Astrocyte of the cerebellum (primary cell): Measurements from ENCODE around the gene SOBP.

Experiments used
- DNase-seq: peaks from one replicate; pipeline ENCODE4 v3.0.0-alpha.2; 2011; ENCODE audit warnings: low read depth
- H3K4me3 ChIP-seq: 2 replicates; pipeline ENCODE4 v1.5.1; 2011; ENCODE audit warnings: mild to moderate bottlenecking, low read depth, low read length, moderate library complexity
- in situ Hi-C: cut with HindIII; loops from 2 replicates; pipeline ENCODE4 v1.10.0; 2017; ENCODE audit warnings: low sequenced_read_pairs
- TF ChIP-seq, protein P1 (sequence below): IDR thresholded peaks from 2 replicates; pipeline ENCODE4 v1.5.1; 2012; ENCODE audit warnings: low read length, low read depth, moderate library complexity, mild to moderate bottlenecking; ENCODE audit errors: missing control alignments

SOBP gene

DNA sequence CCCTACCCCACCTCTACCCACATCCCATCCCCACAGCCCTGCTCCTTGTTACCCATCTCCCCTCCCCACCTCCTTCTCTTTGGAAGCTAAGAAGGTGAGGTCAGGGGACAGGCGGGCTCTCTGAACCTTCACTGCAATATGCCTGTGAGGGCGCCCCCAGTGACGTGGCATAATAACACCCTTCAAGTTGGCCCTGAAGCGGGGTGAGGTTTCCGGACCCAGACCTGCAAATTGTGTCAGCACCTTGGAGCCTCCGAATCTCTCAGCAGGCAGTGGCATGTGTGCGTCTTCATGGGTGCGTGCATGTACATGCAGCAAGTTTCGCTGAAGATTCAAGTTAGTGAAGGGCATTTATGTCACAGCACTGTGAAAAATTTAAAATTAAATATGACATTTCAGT is 114.6 kb downstream of the SOBP start:
- in situ Hi-C loops = no loop called here
- no peak for DNase-seq
- TF ChIP-seq, protein P1, sequence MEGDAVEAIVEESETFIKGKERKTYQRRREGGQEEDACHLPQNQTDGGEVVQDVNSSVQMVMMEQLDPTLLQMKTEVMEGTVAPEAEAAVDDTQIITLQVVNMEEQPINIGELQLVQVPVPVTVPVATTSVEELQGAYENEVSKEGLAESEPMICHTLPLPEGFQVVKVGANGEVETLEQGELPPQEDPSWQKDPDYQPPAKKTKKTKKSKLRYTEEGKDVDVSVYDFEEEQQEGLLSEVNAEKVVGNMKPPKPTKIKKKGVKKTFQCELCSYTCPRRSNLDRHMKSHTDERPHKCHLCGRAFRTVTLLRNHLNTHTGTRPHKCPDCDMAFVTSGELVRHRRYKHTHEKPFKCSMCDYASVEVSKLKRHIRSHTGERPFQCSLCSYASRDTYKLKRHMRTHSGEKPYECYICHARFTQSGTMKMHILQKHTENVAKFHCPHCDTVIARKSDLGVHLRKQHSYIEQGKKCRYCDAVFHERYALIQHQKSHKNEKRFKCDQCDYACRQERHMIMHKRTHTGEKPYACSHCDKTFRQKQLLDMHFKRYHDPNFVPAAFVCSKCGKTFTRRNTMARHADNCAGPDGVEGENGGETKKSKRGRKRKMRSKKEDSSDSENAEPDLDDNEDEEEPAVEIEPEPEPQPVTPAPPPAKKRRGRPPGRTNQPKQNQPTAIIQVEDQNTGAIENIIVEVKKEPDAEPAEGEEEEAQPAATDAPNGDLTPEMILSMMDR = no peak
- H3K4me3 ChIP-seq = no peak overlapping the region

- TF ChIP-seq, protein P1 = no peak
- H3K4me3 ChIP-seq = no peak overlapping the region
- no peak for DNase-seq
- in situ Hi-C loops = no loop called here
These were observed 116.5 kb downstream of the SOBP start for GRCh38 chr6:107606407-107606806.

- no peak overlapping the region for H3K4me3 ChIP-seq
- in situ Hi-C loops = no loop called here
- DNase-seq = no peak
- TF ChIP-seq, protein P1 = no peak
These were observed 117.2 kb downstream of the SOBP start for GRCh38 chr6:107607116-107607515.

- H3K4me3 ChIP-seq = no peak overlapping the region
- TF ChIP-seq, protein P1 = no peak
- DNase-seq = no peak
- in situ Hi-C loops = no loop called here
These were observed 121.3 kb downstream of the SOBP start for GRCh38 chr6:107611094-107611810.

- in situ Hi-C loops = no loop called here
- TF ChIP-seq, protein P1 = no peak
- H3K4me3 ChIP-seq = no peak overlapping the region
- DNase-seq = no peak
These were observed 123.0 kb downstream of the SOBP start for GRCh38 chr6:107612762-107613415.

DNA sequence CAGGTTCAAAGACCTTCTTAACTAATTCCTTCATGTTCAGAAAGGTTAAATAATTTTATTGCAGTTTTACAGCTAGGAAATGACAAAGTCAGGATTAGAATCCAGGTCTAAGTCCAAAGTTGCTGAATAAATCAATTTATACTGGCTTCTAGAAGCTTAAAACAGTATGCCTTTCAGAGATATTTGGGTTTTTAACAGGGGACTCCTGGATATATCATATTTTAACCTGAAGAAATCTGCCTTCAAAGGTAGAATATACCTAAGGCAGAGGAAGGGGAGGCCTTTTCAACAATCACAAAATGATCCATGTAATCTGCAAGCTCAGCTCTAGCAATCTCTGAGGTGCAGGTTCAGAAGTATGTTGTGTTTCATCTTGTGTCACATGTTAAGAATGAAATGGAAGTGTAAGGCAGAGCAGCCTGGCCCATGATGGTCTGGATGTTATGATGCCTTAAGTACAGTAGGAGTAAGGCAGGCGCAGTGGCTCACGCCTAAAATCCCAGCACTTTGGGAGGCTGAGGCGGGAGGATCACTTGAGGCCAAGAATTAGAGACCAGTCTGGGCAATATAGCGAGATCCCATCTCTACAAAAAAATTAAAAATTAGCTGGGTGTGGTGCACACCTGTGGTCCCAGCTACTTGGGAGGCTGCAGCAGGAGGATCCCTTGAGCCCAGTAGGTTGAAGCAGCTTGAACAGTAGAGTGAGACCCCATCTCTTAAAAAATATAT is 123.9 kb downstream of the SOBP start:
- no peak overlapping the region for H3K4me3 ChIP-seq
- in situ Hi-C loops = no loop called here
- DNase-seq = no peak

More for the DNA sequence above, 123.9 kb downstream of the SOBP start:
- TF ChIP-seq, protein P1 = no peak
